ENCODE measurements around the gene APBA3. TPM values are rescaled to one million over a fixed set of nuclear protein-coding genes. Genes with fewer than 3 reads are reported as not detected.
A peak's percentile ranks its signal among the peaks of the same experiment; 100 is the strongest.

APBA3 gene
- total RNA-seq, 2 donors from 2014 or later = 49.3 to 75.0 TPM

DNA sequence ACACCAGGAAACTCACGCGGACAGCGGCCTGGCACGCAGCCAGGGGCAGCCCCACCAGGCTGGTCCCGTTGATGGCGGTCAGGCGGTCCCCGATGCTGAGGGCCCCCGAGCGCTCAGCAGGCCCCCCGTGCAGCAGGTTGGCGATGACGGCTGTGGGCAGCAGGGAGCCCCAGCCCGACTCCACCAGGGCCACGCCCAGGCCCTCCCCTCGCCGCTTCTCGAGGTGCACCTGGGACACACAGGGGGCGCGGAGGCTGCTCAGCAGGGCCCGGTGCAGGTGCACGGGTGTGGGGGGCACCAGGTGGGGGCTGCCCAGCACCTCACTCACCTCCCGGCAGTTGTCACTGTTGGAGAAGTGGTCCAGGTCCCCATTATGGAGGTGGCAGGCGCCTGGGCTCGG, 9.0 kb downstream of the APBA3 start:
- no peak overlapping the region for H3K4me3 Mint-ChIP-seq
- H3K4me1 Mint-ChIP-seq = peaks cover 6% of the 10 kb centered on the region
- H3K27ac Mint-ChIP-seq = no peak overlapping the region
- H3K36me3 Mint-ChIP-seq (ENCODE audit: low read depth) = peaks cover 60% of the 10 kb centered on the region
- no peaks in the 10 kb centered on the region for H3K27me3 Mint-ChIP-seq
- H3K9me3 Mint-ChIP-seq = no peaks in the 10 kb centered on the region
- no peak for ATAC-seq (replicated peaks)

GRCh38 chr19:3751236-3751635, 10.3 kb downstream of the APBA3 start:
- Mint-ChIP-seq H3K9me3 (no peaks in the 10 kb centered on the region), H3K27ac (no peak overlapping the region), H3K27me3 (no peaks in the 10 kb centered on the region), H3K36me3 (ENCODE audit: low read depth) (peaks cover 52% of the 10 kb centered on the region), H3K4me3 (no peak overlapping the region), H3K4me1 (peaks cover 6% of the 10 kb centered on the region)
- no peak for ATAC-seq (replicated peaks)

GRCh38 chr19:3750211-3750610, 11.3 kb downstream of the APBA3 start:
- no peak overlapping the region for H3K27ac Mint-ChIP-seq
- H3K27me3 Mint-ChIP-seq = no peaks in the 10 kb centered on the region
- H3K4me3 Mint-ChIP-seq = no peak overlapping the region
- peaks cover 5% of the 10 kb centered on the region for H3K4me1 Mint-ChIP-seq
- H3K9me3 Mint-ChIP-seq = no peaks in the 10 kb centered on the region
- no peak for ATAC-seq (replicated peaks)
- H3K36me3 Mint-ChIP-seq (ENCODE audit: low read depth) = peaks cover 44% of the 10 kb centered on the region

DNA sequence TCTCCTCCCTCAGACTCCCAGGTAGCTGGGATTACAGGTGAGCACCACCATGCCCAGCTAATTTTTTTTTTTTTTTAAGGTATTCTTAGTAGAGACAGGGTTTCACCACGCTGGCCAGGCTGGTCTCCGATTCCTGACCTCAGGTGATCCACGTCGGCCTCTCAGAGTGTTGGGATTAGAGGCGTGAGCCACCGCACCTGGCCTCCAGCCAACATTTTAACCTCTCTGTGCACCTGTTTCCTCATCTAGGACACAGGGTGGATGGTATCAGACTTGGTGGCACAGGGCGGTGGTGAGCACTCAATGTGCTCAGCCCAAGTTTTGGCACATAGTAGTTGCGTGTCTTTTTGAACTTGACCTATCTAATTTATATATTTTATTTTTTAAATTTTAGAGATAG, 12.5 kb downstream of the APBA3 start:
- Mint-ChIP-seq H3K27ac (no peak overlapping the region), H3K4me3 (no peak overlapping the region), H3K27me3 (no peaks in the 10 kb centered on the region), H3K4me1 (no peaks in the 10 kb centered on the region), H3K36me3 (ENCODE audit: low read depth) (peaks cover 33% of the 10 kb centered on the region), H3K9me3 (no peaks in the 10 kb centered on the region)
- ATAC-seq (replicated peaks) = no peak

GRCh38 chr19:3746371-3747056, 15.0 kb downstream of the APBA3 start:
- H3K4me1 Mint-ChIP-seq = no peaks in the 10 kb centered on the region
- no peak for ATAC-seq (replicated peaks)
- H3K9me3 Mint-ChIP-seq = no peaks in the 10 kb centered on the region
- H3K27ac Mint-ChIP-seq = no peak overlapping the region
- H3K36me3 Mint-ChIP-seq (ENCODE audit: low read depth) = peaks cover 21% of the 10 kb centered on the region
- H3K4me3 Mint-ChIP-seq = no peak overlapping the region
- H3K27me3 Mint-ChIP-seq = no peaks in the 10 kb centered on the region

GRCh38 chr19:3745363-3746045, 16.0 kb downstream of the APBA3 start:
- H3K9me3 Mint-ChIP-seq = no peaks in the 10 kb centered on the region
- H3K27ac Mint-ChIP-seq = no peak overlapping the region
- no peaks in the 10 kb centered on the region for H3K27me3 Mint-ChIP-seq
- no peak for ATAC-seq (replicated peaks)
- H3K4me3 Mint-ChIP-seq = no peak overlapping the region
- peaks cover 13% of the 10 kb centered on the region for H3K36me3 Mint-ChIP-seq (ENCODE audit: low read depth)
- no peaks in the 10 kb centered on the region for H3K4me1 Mint-ChIP-seq

DNA sequence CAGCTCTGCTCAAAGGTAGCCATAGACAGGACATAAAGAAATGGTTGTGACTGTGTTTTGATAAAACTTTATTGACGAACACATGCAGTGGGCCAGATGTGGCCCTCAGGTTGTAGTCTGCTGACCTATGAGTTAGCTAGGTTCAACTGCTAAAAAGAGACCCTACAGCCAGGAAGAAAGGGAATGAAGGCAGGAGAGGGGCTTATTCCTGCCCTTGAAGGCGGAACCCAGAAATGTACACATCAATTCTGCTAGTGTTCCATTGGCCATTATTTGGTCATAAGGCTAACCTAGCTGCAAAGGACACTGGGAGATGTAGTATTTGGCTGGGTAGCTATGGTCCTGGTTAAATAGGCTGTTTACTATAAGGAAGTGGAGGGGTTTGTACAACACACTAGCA, 18.0 kb downstream of the APBA3 start:
- Mint-ChIP-seq H3K27ac (no peak overlapping the region), H3K4me1 (peaks cover 4% of the 10 kb centered on the region), H3K4me3 (no peak overlapping the region), H3K36me3 (ENCODE audit: low read depth) (no peaks in the 10 kb centered on the region), H3K27me3 (no peaks in the 10 kb centered on the region), H3K9me3 (no peaks in the 10 kb centered on the region)
- ATAC-seq (replicated peaks) = no peak

DNA sequence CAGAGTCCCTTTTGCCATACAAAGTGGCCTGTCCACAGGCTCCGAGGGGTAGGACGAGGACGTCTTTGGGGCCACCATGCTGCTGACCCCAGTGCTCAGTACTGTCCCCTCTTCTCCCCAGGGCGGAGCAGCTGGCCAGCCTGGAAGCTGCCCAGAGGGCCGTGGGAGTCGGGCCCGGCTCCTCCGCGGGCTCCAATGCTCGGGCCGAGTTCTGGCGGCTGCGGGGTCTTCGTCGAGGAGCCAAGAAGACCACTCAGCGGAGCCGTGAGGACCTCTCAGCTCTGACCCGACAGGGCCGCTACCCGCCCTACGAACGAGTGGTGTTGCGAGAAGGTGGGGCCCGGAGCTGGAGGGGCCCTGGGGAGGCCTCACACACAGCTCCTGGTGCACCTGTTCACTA, 21.1 kb downstream of the APBA3 start:
- Mint-ChIP-seq H3K27me3 (no peaks in the 10 kb centered on the region), H3K36me3 (ENCODE audit: low read depth) (no peaks in the 10 kb centered on the region), H3K4me1 (peaks cover 4% of the 10 kb centered on the region), H3K27ac (no peak overlapping the region), H3K9me3 (no peaks in the 10 kb centered on the region), H3K4me3 (no peak overlapping the region)
- ATAC-seq (replicated peaks) = no peak

- no peak overlapping the region for H3K27ac Mint-ChIP-seq
- no peaks in the 10 kb centered on the region for H3K9me3 Mint-ChIP-seq
- ATAC-seq (replicated peaks) = no peak
- no peaks in the 10 kb centered on the region for H3K27me3 Mint-ChIP-seq
- H3K4me1 Mint-ChIP-seq = peaks cover 4% of the 10 kb centered on the region
- H3K36me3 Mint-ChIP-seq (ENCODE audit: low read depth) = no peaks in the 10 kb centered on the region
- H3K4me3 Mint-ChIP-seq = no peak overlapping the region
Measured at GRCh38 chr19:3738477-3739220, 22.8 kb downstream of the APBA3 start.

GRCh38 chr19:3737487-3738205, 23.8 kb downstream of the APBA3 start:
- Mint-ChIP-seq H3K4me3 (no peak overlapping the region), H3K27me3 (no peaks in the 10 kb centered on the region), H3K9me3 (no peaks in the 10 kb centered on the region), H3K27ac (no peak overlapping the region), H3K36me3 (ENCODE audit: low read depth) (no peaks in the 10 kb centered on the region), H3K4me1 (peaks cover 4% of the 10 kb centered on the region)
- ATAC-seq (replicated peaks) = peak; percentile 19

DNA sequence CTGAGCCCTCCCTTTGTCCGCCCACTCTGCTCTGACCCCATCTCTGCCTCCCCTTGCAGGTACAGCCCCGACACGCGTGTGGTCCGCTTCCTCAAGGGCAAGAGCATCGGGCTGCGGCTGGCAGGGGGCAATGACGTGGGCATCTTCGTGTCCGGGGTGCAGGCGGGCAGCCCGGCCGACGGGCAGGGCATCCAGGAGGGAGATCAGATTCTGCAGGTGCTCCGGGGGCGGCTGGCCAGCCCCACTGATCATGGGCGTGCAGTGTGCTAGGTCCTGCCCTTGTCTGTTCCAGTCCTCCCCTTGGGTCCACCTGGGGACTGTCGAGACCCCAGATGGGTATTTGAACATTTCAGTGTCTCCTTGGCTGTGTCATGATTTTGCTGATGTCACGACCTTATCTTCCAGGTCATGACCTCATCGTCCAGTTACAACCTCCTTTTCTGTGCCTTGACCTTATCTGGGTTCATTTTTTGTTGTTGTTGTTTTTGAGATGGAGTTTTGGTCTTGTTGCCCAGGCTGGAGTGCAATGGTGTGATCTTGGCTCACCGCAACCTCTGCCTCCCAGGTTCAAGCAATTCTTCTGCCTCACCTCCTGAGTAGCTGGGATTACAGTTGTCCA, 25.3 kb downstream of the APBA3 start:
- no peak for ATAC-seq (replicated peaks)
- Mint-ChIP-seq H3K4me3 (no peak overlapping the region), H3K27me3 (no peaks in the 10 kb centered on the region), H3K27ac (no peak overlapping the region), H3K36me3 (ENCODE audit: low read depth) (no peaks in the 10 kb centered on the region), H3K9me3 (no peaks in the 10 kb centered on the region), H3K4me1 (peaks cover 4% of the 10 kb centered on the region)

DNA sequence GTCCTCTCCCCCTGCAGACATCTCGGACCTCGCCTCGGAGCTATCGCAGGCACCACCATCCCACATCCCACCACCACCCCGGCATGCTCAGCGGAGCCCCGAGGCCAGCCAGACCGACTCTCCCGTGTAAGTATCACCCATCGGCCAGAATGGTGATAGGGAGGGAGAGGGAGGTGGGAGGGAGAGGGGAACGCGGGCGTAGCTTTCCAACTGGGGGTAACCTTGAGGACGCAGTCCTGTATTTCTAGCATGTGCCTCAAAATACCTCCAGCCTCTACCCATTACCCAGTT, 27.2 kb downstream of the APBA3 start:
- no peak overlapping the region for H3K27ac Mint-ChIP-seq
- H3K36me3 Mint-ChIP-seq (ENCODE audit: low read depth) = no peaks in the 10 kb centered on the region
- H3K4me1 Mint-ChIP-seq = no peaks in the 10 kb centered on the region
- H3K4me3 Mint-ChIP-seq = no peak overlapping the region
- ATAC-seq (replicated peaks) = no peak
- H3K9me3 Mint-ChIP-seq = no peaks in the 10 kb centered on the region
- no peaks in the 10 kb centered on the region for H3K27me3 Mint-ChIP-seq

DNA sequence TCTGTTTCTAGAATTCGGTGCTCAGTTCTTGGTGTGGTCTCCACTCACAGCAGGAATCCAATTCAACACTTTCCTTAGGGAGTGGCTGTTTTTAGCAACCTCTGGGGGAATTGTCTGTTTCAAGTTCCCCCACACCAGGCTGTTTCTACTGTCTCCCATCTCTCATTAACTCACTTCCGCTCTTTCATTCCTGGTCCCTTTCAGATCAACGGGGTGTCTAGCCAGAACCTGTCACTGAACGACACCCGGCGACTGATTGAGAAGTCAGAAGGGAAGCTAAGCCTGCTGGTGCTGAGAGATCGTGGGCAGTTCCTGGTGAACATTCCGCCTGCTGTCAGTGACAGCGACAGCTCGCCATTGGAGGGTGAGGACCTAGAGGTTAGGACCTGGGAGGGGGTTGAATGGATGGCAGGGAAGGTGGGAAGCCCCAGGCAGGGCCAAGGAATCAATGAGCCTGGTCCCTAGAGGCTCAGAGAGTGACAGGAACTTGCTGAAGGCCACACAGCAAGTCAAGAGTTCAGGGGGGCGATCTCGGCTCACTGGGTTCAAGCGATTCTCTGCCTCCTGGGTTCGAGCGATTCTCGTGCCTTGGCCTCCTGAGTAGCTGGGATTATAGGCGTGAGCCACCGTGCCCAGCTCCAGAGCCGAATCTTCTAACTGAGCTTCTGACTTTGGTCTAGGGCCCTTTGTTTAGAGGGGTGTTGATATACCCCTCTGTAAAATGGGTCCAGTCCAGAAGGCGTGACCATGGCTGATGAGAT, 27.8 kb downstream of the APBA3 start:
- Mint-ChIP-seq H3K4me1 (no peaks in the 10 kb centered on the region), H3K36me3 (ENCODE audit: low read depth) (no peaks in the 10 kb centered on the region), H3K4me3 (no peak overlapping the region), H3K27me3 (no peaks in the 10 kb centered on the region), H3K27ac (no peak overlapping the region), H3K9me3 (no peaks in the 10 kb centered on the region)
- no peak for ATAC-seq (replicated peaks)

GRCh38 chr19:3732108-3732507, 29.4 kb downstream of the APBA3 start:
- ATAC-seq (replicated peaks) = no peak
- Mint-ChIP-seq H3K36me3 (ENCODE audit: low read depth) (no peaks in the 10 kb centered on the region), H3K9me3 (no peaks in the 10 kb centered on the region), H3K27me3 (no peaks in the 10 kb centered on the region), H3K4me3 (no peak overlapping the region), H3K4me1 (no peaks in the 10 kb centered on the region), H3K27ac (no peak overlapping the region)

Data from activated T-helper 17 cell treated with anti-CD3 and anti-CD28 coated beads, Interleukin-2, amount 50 U/mL, for 72 hours (primary cell).